H1 (cell line): Measurements from ENCODE around the gene ZNF526. TPM values are rescaled to one million over a fixed set of nuclear protein-coding genes. Genes with fewer than 3 reads are reported as not detected.

Experiments
- CTCF ChIP-seq, 3 experiments: IDR thresholded peaks; 1 replicate in 2 of 3; 2 replicates in 1 of 3; pipeline versions ENCODE4 v1.5.1 to v1.6.1; 2011; ENCODE audit warnings: low read length in 3 of 3, mild to moderate bottlenecking in 3 of 3, inconsistent platforms in 2 of 3, low read depth in 1 of 3, moderate library complexity in 1 of 3; ENCODE audit not compliant: insufficient read depth in 1 of 3; ENCODE audit errors: control extremely low read depth in 1 of 3
- JUND ChIP-seq: IDR thresholded peaks from 2 replicates; pipeline ENCODE4 v1.6.1; 2011; ENCODE audit warnings: mild to moderate bottlenecking, improper control_type of control experiment, low read length
- RNF2 ChIP-seq: fragments of 200-900, 300-1000 bp; sonication (generic); IDR thresholded peaks from 2 replicates; pipeline ENCODE4 v1.7.1; 2016; ENCODE audit warnings: borderline replicate concordance, low read depth, mild to moderate bottlenecking, antibody characterized with exemption, low read length; ENCODE audit not compliant: poor library complexity, severe bottlenecking; ENCODE audit errors: missing control alignments
- SP1 ChIP-seq: IDR thresholded peaks from 2 replicates; pipeline ENCODE4 v1.6.1; 2011; ENCODE audit warnings: low read depth, low read length
- SUZ12 ChIP-seq: fragments of 200-600 bp; sonication (generic); IDR thresholded peaks from 2 replicates; pipeline ENCODE4 v1.6.1; 2012; ENCODE audit warnings: mild to moderate bottlenecking, inconsistent platforms, low read length, moderate library complexity, mixed read lengths
- TEAD4 ChIP-seq: IDR thresholded peaks from 2 replicates; pipeline ENCODE4 v1.6.1; 2012; ENCODE audit warnings: low read depth, low read length, inconsistent platforms, mixed read lengths
- ZNF274 ChIP-seq: IDR thresholded peaks from 2 replicates; pipeline ENCODE4 v1.7.0; 2012; ENCODE audit warnings: low read length, borderline replicate concordance; ENCODE audit errors: extremely low read depth
- polyA plus RNA-seq, 7 experiments: library from polyadenylated mRNA; depleted of rRNA in 3 of 7; stranded (reverse) in 5 of 7; unstranded in 2 of 7; fragments of >200 nt in 5 of 7; fragments of 200-250 nt in 2 of 7; gene quantifications; 1 replicate in 5 of 7; 2 replicates in 1 of 7; 4 replicates in 1 of 7; pipeline versions ENCODE4 v1.2.1 to v1.2.3, GENCODE V29; 2011 to 2013; ENCODE audit warnings: missing spikeins in 2 of 7, mixed read lengths in 2 of 7
- total RNA-seq: library from RNA; stranded (reverse); fragmentation: NEBNext Ultra II Directional; extraction: Animal tissue kit (Norgen Biotek cat#: 25700); gene quantifications from 2 replicates; pipeline ENCODE4 v1.2.1, GENCODE V29; 2021

Gene ZNF526
- total and polyA plus RNA-seq, 2 of the 8 experiments (the other 6 are each of a cell fraction or from before 2014, with no cell fraction given): 8.4 to 14.1 TPM

GRCh38 chr19:42250666-42251531 lies 30.8 kb downstream of the ZNF526 start (continued):
- no peak for TF ChIP-seq CTCF (IDR thresholded peaks at IDR 0.05; ENCODE audit: control extremely low read depth in 1 of 3, insufficient read depth in 1 of 3, low read depth in 1 of 3, low read length in 3 of 3)
- TF ChIP-seq ZNF274: no peak
- no peak for TF ChIP-seq JUND
- no peak for TF ChIP-seq TEAD4
- no peak for TF ChIP-seq RNF2
- TF ChIP-seq SUZ12: no peak
- TF ChIP-seq SP1: no peak
